Calu3 (cell line): ENCODE measurements around the gene CARM1. TPM values are rescaled to one million over a fixed set of nuclear protein-coding genes. Genes with fewer than 3 reads are reported as not detected.

Experiments
- BruUV-seq: library from RNA; stranded (reverse); fragments of 400-500 nt; replicated peaks from 2 replicates; lab custom pipeline; 2021; lab: Mats Ljungman, UMichigan
- CTCF ChIA-PET: fragments of 300-600 bp; sonication (Branson Sonifier 250); formaldehyde crosslinking; loops from one replicate; lab custom pipeline; 2022; ENCODE audit warnings: antibody characterized with exemption; lab: Charles Lee
- DNase-seq: peaks from one replicate; pipeline ENCODE4 v3.0.0; 2022
- H3K27ac Mint-ChIP-seq: one replicate; pipeline ENCODE4 v1.8.0; 2022; ENCODE audit warnings: mixed read lengths; ENCODE audit not compliant: unreplicated experiment
- H3K27me3 Mint-ChIP-seq: one replicate; pipeline ENCODE4 v1.8.0; 2022; ENCODE audit warnings: mixed read lengths; ENCODE audit not compliant: unreplicated experiment
- H3K36me3 Mint-ChIP-seq: one replicate; pipeline ENCODE4 v1.8.0; 2022; ENCODE audit warnings: mild to moderate bottlenecking, moderate library complexity, mixed read lengths; ENCODE audit not compliant: insufficient read depth, unreplicated experiment
- H3K4me1 Mint-ChIP-seq: one replicate; pipeline ENCODE4 v1.8.0; 2022; ENCODE audit warnings: mild to moderate bottlenecking, low read depth, mixed read lengths; ENCODE audit not compliant: unreplicated experiment
- H3K4me3 Mint-ChIP-seq: one replicate; pipeline ENCODE4 v1.8.0; 2022; ENCODE audit warnings: mild to moderate bottlenecking, low read depth, moderate library complexity, mixed read lengths; ENCODE audit not compliant: unreplicated experiment
- H3K9me3 Mint-ChIP-seq: one replicate; pipeline ENCODE4 v1.8.0; 2022; ENCODE audit warnings: low read depth, mixed read lengths; ENCODE audit not compliant: unreplicated experiment
- intact Hi-C: fragments of 100-400 bp; cut with micrococcal nuclease; formaldehyde crosslinking; loops from one replicate; pipeline ENCODE4 v1.10.0; 2022; ENCODE audit not compliant: unreplicated experiment
- total RNA-seq: library from RNA; stranded (reverse); gene quantifications from 2 replicates; pipeline ENCODE4 v1.2.3, GENCODE V29; 2022
- TF ChIP-seq, protein P1 (sequence below): fragments of 200-600 bp; IDR thresholded peaks from one replicate; pipeline ENCODE4 v1.8.0; 2022; ENCODE audit warnings: antibody characterized with exemption; ENCODE audit not compliant: unreplicated experiment

Gene CARM1
- total RNA-seq, 1 experiment from 2014 or later = 32.8 TPM

DNA sequence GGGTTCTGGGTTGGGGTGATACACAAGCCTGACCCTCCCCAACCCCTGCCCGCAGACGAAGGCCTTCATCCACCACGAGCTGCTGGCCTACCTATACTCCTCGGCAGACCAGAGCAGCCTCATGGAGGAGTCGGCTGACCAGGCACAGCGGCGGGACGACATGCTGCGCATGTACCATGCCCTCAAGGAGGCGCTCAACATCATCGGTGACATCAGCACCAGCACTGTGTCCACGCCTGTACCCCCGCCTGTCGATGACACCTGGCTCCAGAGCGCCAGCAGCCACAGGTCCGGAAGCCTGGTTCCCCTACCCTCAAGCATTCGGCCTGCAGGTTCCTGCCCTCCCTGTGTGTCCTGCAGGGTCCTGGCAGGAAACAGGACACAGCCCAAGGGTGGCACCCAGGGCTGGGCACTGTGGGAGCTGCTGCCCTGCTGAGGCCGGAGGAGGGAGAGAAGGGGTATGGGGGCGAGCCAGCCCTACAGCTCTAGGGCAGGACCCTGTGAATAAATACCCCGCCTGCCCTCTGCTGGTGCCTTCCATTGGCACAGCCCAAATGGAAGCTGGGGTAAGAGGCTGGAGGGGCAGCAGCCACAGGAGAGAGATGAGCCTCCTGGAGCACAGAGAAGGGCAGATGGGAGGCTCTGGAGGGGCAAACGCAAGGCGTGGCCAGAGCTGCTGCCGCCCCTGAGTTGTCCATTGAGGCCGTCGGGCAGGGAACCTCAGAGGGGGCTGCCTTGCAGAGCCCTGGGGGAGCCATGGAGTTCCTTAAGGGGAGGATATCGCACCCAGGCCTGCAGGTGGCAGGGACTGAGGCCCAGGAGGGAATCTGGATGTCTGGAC, 42.2 kb upstream of the CARM1 start:
- intact Hi-C loops = no loop called here
- no TSS peak for BruUV-seq
- H3K27ac Mint-ChIP-seq = no peak overlapping the region

DNA sequence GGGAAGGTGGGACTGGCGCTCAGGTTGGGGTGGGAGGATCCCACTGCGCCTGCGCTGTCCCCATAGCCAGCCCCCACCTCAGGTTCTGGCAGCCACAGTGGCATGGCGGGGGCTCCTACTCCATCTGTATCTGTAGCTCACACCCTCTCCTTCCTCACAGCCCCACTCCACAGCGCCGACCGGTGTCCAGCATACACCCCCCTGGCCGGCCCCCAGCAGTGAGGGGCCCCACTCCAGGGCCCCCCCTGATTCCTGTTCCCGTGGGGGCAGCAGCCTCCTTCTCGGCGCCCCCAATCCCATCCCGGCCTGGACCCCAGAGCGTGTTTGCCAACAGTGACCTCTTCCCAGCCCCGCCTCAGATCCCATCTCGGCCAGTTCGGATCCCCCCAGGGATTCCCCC, 41.4 kb upstream of the CARM1 start:
- no peak overlapping the region for H3K27ac Mint-ChIP-seq
- intact Hi-C loops = no loop called here
- BruUV-seq = no TSS peak
- no peaks in the 10 kb centered on the region for H3K4me1 Mint-ChIP-seq
- no peaks in the 10 kb centered on the region for H3K27me3 Mint-ChIP-seq
- no peaks in the 10 kb centered on the region for H3K9me3 Mint-ChIP-seq
- no peak overlapping the region for H3K4me3 Mint-ChIP-seq
- H3K36me3 Mint-ChIP-seq = peaks cover 58% of the 10 kb centered on the region
- TF ChIP-seq, protein P1, sequence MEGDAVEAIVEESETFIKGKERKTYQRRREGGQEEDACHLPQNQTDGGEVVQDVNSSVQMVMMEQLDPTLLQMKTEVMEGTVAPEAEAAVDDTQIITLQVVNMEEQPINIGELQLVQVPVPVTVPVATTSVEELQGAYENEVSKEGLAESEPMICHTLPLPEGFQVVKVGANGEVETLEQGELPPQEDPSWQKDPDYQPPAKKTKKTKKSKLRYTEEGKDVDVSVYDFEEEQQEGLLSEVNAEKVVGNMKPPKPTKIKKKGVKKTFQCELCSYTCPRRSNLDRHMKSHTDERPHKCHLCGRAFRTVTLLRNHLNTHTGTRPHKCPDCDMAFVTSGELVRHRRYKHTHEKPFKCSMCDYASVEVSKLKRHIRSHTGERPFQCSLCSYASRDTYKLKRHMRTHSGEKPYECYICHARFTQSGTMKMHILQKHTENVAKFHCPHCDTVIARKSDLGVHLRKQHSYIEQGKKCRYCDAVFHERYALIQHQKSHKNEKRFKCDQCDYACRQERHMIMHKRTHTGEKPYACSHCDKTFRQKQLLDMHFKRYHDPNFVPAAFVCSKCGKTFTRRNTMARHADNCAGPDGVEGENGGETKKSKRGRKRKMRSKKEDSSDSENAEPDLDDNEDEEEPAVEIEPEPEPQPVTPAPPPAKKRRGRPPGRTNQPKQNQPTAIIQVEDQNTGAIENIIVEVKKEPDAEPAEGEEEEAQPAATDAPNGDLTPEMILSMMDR = no peak
- CTCF ChIA-PET = interaction anchor here (0.6 to 1.0 kb wide), 2 partner anchors 84 to 112 kb away, joined by 3 read pairs; partner anchors contain the start of gene DNM2
- no peak for DNase-seq

More for the DNA sequence above, 42.2 kb upstream of the CARM1 start:
- CTCF ChIA-PET = interaction anchor here (0.5 to 1.0 kb wide), 2 partner anchors 72 to 112 kb away, joined by 3 read pairs; partner anchors contain the start of gene DNM2
- Mint-ChIP-seq H3K27me3 (no peaks in the 10 kb centered on the region), H3K4me1 (no peaks in the 10 kb centered on the region), H3K4me3 (no peak overlapping the region), H3K36me3 (peaks cover 56% of the 10 kb centered on the region), H3K9me3 (no peaks in the 10 kb centered on the region)
- TF ChIP-seq, protein P1 = no peak
- no peak for DNase-seq

DNA sequence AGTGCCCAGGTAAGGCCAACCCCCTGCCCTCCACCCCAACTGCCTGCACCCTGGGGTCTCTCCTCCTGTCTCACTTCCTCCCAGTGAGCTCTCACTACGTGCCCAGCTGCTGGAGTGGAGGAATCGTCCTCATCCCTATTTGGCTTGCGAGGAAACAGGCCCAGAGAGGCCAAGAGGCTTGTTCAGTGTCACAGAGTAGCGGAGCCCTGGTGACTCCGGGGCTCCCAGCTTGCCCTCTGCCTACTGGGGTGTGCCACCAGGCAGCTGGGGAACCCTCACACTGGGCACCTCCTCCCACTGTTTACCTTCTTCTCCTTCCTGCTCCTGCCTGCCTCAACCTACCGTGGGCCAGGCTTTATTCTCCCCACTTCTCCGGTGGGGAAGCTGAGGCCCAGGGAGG, 41.0 kb upstream of the CARM1 start:
- H3K36me3 Mint-ChIP-seq = peaks cover 58% of the 10 kb centered on the region
- no peak overlapping the region for H3K4me3 Mint-ChIP-seq
- CTCF ChIA-PET = interaction anchor here (0.6 kb wide), 1 partner anchor 84 kb away, joined by 3 read pairs; no protein-coding TSS in a partner anchor
- TF ChIP-seq, protein P1 = no peak
- H3K27me3 Mint-ChIP-seq = no peaks in the 10 kb centered on the region
- no peak for DNase-seq
- H3K27ac Mint-ChIP-seq = no peak overlapping the region
- H3K4me1 Mint-ChIP-seq = no peaks in the 10 kb centered on the region
- intact Hi-C loops = no loop called here
- no peaks in the 10 kb centered on the region for H3K9me3 Mint-ChIP-seq
- BruUV-seq = no TSS peak

DNA sequence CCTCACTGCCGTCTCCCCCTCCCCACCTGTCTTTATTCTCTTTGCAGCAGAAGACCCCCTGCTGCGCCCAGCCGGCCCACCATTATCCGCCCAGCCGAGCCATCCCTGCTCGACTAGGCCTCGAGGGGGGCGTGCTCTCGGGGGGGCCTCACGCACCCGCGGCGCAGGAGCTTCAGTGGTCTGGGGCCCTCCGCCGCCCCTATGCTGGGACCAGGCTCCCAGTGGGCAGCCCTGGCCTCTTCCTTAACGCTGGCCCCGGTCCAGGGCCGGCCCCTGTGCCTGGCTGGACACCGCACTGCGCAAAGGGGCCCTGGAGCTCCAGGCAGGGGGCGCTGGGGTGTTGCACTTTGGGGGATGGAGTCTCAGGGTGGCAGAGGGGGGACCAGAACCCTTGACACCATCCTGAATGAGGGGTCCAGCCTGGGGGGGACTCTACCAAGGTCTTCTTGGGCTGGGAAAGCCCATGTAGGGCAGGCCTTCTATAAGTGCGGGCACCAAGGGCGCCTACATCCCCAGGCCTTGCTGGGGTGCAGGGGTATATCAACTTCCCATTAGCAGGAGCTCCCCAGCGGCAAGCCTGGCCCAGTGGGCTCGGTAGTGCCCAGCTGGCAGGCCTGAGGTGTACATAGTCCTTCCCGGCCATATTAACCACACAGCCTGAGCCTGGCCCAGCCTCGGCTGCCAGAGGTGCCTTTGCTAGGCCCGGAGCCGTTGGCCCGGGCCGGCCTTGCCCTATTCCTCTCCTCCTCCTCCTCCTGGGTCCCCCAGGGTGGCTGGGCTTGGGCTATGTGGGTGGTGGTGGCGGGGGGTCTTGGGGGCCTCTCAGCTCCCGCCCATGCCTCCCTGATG, 40.2 kb upstream of the CARM1 start:
- Mint-ChIP-seq H3K4me3 (no peak overlapping the region), H3K4me1 (no peaks in the 10 kb centered on the region), H3K9me3 (no peaks in the 10 kb centered on the region), H3K27ac (no peak overlapping the region), H3K36me3 (peaks cover 61% of the 10 kb centered on the region), H3K27me3 (no peaks in the 10 kb centered on the region)
- CTCF ChIA-PET = no interaction called here
- BruUV-seq = no TSS peak
- no peak for DNase-seq
- intact Hi-C loops = no loop called here
- TF ChIP-seq, protein P1 = no peak
